ENCODE results near the gene ZNF618.
A peak's percentile ranks its signal among the peaks of the same experiment; 100 is the strongest.

ZNF618 gene

DNA sequence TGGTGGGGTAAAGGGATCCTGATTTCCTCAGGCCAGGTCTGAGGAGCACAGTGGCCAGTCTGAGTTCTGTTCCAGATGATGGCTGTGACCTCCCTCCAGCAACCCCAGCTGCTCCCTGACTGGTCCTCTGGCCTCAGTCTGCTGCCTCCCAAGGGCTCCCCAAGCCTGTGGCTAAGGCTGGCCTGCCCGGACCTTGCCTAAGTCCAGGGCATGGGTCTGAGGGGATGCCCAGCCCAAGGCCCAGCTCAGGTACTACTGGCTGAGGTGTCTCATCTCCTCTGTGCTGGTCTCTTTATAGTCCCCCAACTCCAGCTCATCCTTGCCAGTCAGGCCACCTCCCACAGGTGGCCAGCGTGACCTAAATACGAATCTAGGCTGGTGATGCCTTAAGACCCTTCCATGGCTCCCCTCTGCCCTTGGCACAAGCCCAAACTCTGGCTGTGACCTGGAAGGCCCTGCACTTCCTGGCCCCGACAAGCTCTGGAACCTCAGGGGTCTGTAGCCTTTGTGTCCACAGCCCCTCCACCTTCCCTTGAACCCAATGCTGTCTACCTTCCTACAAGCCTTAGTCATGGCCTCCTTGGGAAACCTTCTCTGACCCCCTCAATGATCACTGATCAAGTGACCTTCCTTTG, 213.2 kb downstream of the ZNF618 start:
- Histone ChIP-seq H3K36me3 (ENCODE audit: low read depth) (no peaks in the 10 kb centered on the region), H3K27me3 (ENCODE audit: insufficient read depth, poor library complexity, severe bottlenecking) (no peaks in the 10 kb centered on the region), H3K27ac (ENCODE audit: poor library complexity, severe bottlenecking) (no peak overlapping the region), H3K4me1 (ENCODE audit: insufficient read depth, poor library complexity, severe bottlenecking) (no peaks in the 10 kb centered on the region), H3K4me3 (ENCODE audit: severe bottlenecking) (no peak overlapping the region), H3K9me3 (ENCODE audit: severe bottlenecking) (no peaks in the 10 kb centered on the region)
- TF ChIP-seq, protein P1, sequence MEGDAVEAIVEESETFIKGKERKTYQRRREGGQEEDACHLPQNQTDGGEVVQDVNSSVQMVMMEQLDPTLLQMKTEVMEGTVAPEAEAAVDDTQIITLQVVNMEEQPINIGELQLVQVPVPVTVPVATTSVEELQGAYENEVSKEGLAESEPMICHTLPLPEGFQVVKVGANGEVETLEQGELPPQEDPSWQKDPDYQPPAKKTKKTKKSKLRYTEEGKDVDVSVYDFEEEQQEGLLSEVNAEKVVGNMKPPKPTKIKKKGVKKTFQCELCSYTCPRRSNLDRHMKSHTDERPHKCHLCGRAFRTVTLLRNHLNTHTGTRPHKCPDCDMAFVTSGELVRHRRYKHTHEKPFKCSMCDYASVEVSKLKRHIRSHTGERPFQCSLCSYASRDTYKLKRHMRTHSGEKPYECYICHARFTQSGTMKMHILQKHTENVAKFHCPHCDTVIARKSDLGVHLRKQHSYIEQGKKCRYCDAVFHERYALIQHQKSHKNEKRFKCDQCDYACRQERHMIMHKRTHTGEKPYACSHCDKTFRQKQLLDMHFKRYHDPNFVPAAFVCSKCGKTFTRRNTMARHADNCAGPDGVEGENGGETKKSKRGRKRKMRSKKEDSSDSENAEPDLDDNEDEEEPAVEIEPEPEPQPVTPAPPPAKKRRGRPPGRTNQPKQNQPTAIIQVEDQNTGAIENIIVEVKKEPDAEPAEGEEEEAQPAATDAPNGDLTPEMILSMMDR (IDR thresholded peaks at IDR 0.05; ENCODE audit: poor library complexity, severe bottlenecking): no peak
- DNase-seq (ENCODE audit: low spot score) (peak; percentile 29), ATAC-seq (ENCODE audit: low read depth) (no peak)

DNA sequence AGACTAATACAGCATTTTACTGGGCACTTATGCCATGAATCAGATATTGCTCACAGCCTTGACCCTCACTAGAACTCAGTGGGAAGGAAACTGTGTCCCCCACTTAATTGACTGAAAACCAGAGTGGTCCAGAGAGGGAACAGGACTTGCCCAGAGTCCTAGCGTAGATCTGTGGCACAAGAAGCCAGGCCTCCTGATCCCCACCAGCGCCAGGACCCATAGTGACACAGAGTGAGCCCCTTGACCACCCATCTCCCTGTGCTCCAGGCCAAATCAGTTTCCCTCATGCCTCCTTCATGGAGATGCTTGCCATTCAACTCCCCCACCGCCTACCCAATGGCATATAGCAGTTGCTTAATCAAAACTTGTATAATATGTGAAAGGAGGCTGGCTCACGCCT, 214.7 kb downstream of the ZNF618 start:
- Histone ChIP-seq H3K4me3 (ENCODE audit: severe bottlenecking) (no peak overlapping the region), H3K27ac (ENCODE audit: poor library complexity, severe bottlenecking) (no peak overlapping the region), H3K9me3 (ENCODE audit: severe bottlenecking) (no peaks in the 10 kb centered on the region), H3K27me3 (ENCODE audit: insufficient read depth, poor library complexity, severe bottlenecking) (no peaks in the 10 kb centered on the region), H3K36me3 (ENCODE audit: low read depth) (no peaks in the 10 kb centered on the region), H3K4me1 (ENCODE audit: insufficient read depth, poor library complexity, severe bottlenecking) (no peaks in the 10 kb centered on the region)
- TF ChIP-seq, protein P1 (IDR thresholded peaks at IDR 0.05; ENCODE audit: poor library complexity, severe bottlenecking): no peak
- no peak for ATAC-seq (ENCODE audit: low read depth)
- peak; percentile 21 for DNase-seq (ENCODE audit: low spot score)

GRCh38 chr9:114091711-114092110, 215.6 kb downstream of the ZNF618 start:
- DNase-seq (ENCODE audit: low spot score): peak; percentile 20

GRCh38 chr9:114092336-114092735, 216.2 kb downstream of the ZNF618 start:
- H3K4me1 ChIP-seq (ENCODE audit: insufficient read depth, poor library complexity, severe bottlenecking): no peaks in the 10 kb centered on the region
- H3K27ac ChIP-seq (ENCODE audit: poor library complexity, severe bottlenecking): no peak overlapping the region
- TF ChIP-seq, protein P1 (IDR thresholded peaks at IDR 0.05; ENCODE audit: poor library complexity, severe bottlenecking): no peak
- no peak overlapping the region for H3K4me3 ChIP-seq (ENCODE audit: severe bottlenecking)
- H3K27me3 ChIP-seq (ENCODE audit: insufficient read depth, poor library complexity, severe bottlenecking): no peaks in the 10 kb centered on the region
- DNase-seq (ENCODE audit: low spot score): peak; percentile 20
- no peak for ATAC-seq (ENCODE audit: low read depth)
- no peaks in the 10 kb centered on the region for H3K36me3 ChIP-seq (ENCODE audit: low read depth)
- H3K9me3 ChIP-seq (ENCODE audit: severe bottlenecking): no peaks in the 10 kb centered on the region

More at GRCh38 chr9:114091711-114092110, 215.6 kb downstream of the ZNF618 start:
- TF ChIP-seq, protein P1 (IDR thresholded peaks at IDR 0.05; ENCODE audit: poor library complexity, severe bottlenecking): no peak
- Histone ChIP-seq H3K9me3 (ENCODE audit: severe bottlenecking) (no peaks in the 10 kb centered on the region), H3K4me1 (ENCODE audit: insufficient read depth, poor library complexity, severe bottlenecking) (no peaks in the 10 kb centered on the region), H3K36me3 (ENCODE audit: low read depth) (no peaks in the 10 kb centered on the region), H3K27me3 (ENCODE audit: insufficient read depth, poor library complexity, severe bottlenecking) (no peaks in the 10 kb centered on the region), H3K27ac (ENCODE audit: poor library complexity, severe bottlenecking) (no peak overlapping the region), H3K4me3 (ENCODE audit: severe bottlenecking) (no peak overlapping the region)
- no peak for ATAC-seq (ENCODE audit: low read depth)

GRCh38 chr9:114093031-114093471, 216.9 kb downstream of the ZNF618 start:
- H3K36me3 ChIP-seq (ENCODE audit: low read depth): no peaks in the 10 kb centered on the region
- H3K9me3 ChIP-seq (ENCODE audit: severe bottlenecking): no peaks in the 10 kb centered on the region
- no peaks in the 10 kb centered on the region for H3K4me1 ChIP-seq (ENCODE audit: insufficient read depth, poor library complexity, severe bottlenecking)
- DNase-seq (ENCODE audit: low spot score) (peak; percentile 23), ATAC-seq (ENCODE audit: low read depth) (no peak)
- no peak overlapping the region for H3K27ac ChIP-seq (ENCODE audit: poor library complexity, severe bottlenecking)
- no peaks in the 10 kb centered on the region for H3K27me3 ChIP-seq (ENCODE audit: insufficient read depth, poor library complexity, severe bottlenecking)
- no peak overlapping the region for H3K4me3 ChIP-seq (ENCODE audit: severe bottlenecking)
- TF ChIP-seq, protein P1 (IDR thresholded peaks at IDR 0.05; ENCODE audit: poor library complexity, severe bottlenecking): no peak
